ENCODE measurements around the gene DCC. TPM values are rescaled to one million over a fixed set of nuclear protein-coding genes. Genes with fewer than 3 reads are reported as not detected.
A peak's percentile ranks its signal among the peaks of the same experiment; 100 is the strongest.

DCC gene
- total and polyA plus RNA-seq, 2 of the 8 experiments (the other 6 are each of a cell fraction or from before 2014, with no cell fraction given) = 0.14 to 1.4 TPM

GRCh38 chr18:53417003-53417402 is 1077.0 kb downstream of the DCC start:
- no peak overlapping the region for H2BK15ac ChIP-seq (ENCODE audit: low read length)
- POLR2A ChIA-PET (ENCODE audit: partially characterized antibody) = no interaction called here
- no peak overlapping the region for H2BK5ac ChIP-seq (ENCODE audit: low read depth, low read length)
- no peak overlapping the region for H2BK12ac ChIP-seq (ENCODE audit: low read depth, low read length)
- no peak overlapping the region for H2AK5ac ChIP-seq (ENCODE audit: low read depth, low read length)
- no peak overlapping the region for H3K14ac ChIP-seq (ENCODE audit: insufficient read length)
- CTCF ChIA-PET (ENCODE audit: partially characterized antibody) = no interaction called here
- H3K23ac ChIP-seq (ENCODE audit: insufficient read length) = no peak overlapping the region
- H4K20me1 ChIP-seq (replicated peaks in 1 of 2; ENCODE audit: control insufficient read depth in 1 of 2, insufficient read depth in 2 of 2, low read length in 2 of 2) = no peaks in the 10 kb centered on the region
- H2AFZ ChIP-seq (ENCODE audit: low read length) = peak overlapping the region; percentile 74; the same call in 1 of the 2 replicates
- peaks cover 0 to 8% (median 3%) of the 10 kb centered on the region in 4 experiments; a peak in 5 of 7 replicates for H3K4me1 ChIP-seq (replicated peaks in 1 of 4; ENCODE audit: control insufficient read depth in 3 of 4, insufficient read depth in 4 of 4, low read length in 3 of 4)
- no peak overlapping the region; the same call in 1 of the 2 replicates for H3K18ac ChIP-seq (ENCODE audit: extremely low read depth, low read length)
- no peaks in the 10 kb centered on the region for H3K79me2 ChIP-seq (ENCODE audit: control insufficient read depth in 1 of 2, insufficient read depth in 2 of 2, low read length in 2 of 2)
- H4K8ac ChIP-seq (ENCODE audit: extremely low read depth, insufficient read depth, low read length) = no peak overlapping the region
- H3K79me1 ChIP-seq (ENCODE audit: low read depth, low read length) = no peaks in the 10 kb centered on the region
- H3K4me2 ChIP-seq (ENCODE audit: insufficient read depth in 1 of 2, low read depth in 2 of 2, low read length in 2 of 2) = peak overlapping the region; percentile 15 to 42; a peak in 3 of 4 replicates
- no peaks in the 10 kb centered on the region for H3K36me3 ChIP-seq (ENCODE audit: control insufficient read depth in 2 of 4, insufficient read depth in 4 of 4, low read length in 3 of 4)
- no peak overlapping the region for H3K27ac ChIP-seq (ENCODE audit: low read depth, low read length)
- no peak overlapping the region for H3K4me3 ChIP-seq (ENCODE audit: extremely low read depth in 1 of 4, insufficient read depth in 2 of 4, low read depth in 3 of 4, low read length in 4 of 4)
- no peak overlapping the region for H4K91ac ChIP-seq (replicated peaks; ENCODE audit: insufficient read length, low read length)
- no peak overlapping the region for H3K56ac ChIP-seq (replicated peaks; ENCODE audit: insufficient read length, low read depth, low read length)
- H2BK120ac ChIP-seq (replicated peaks; ENCODE audit: low read depth, low read length) = no peak overlapping the region
- no peak overlapping the region for H4K5ac ChIP-seq (ENCODE audit: insufficient read length, low read depth, low read length)
- H3K9me3 ChIP-seq (ENCODE audit: insufficient read depth in 2 of 2, low read depth in 1 of 2, low read length in 1 of 2) = no peaks in the 10 kb centered on the region
- no peak overlapping the region for H2BK20ac ChIP-seq (ENCODE audit: low read length)
- no peak overlapping the region for H3K4ac ChIP-seq (replicated peaks; ENCODE audit: insufficient read length, low read depth, low read length)
- WGBS, 2 experiments (ENCODE audit: extremely low coverage in 1 of 2, insufficient coverage in 1 of 2, insufficient read length in 1 of 2, insufficient replicate concordance in 2 of 2, low coverage in 1 of 2, low lambda C conversion rate in 2 of 2, missing lambda C conversion rate in 1 of 2) = 24% methylated on average over 4 of the region's 4 CpGs; no CpG with 5 or more reads in 1 of the 2 experiments
- no peak overlapping the region for H3K9ac ChIP-seq (replicated peaks in 1 of 4; ENCODE audit: extremely low read depth in 1 of 4, low read depth in 3 of 4, low read length in 3 of 4)
- H3K23me2 ChIP-seq (ENCODE audit: low read depth, low read length) = no peaks in the 10 kb centered on the region
- TF ChIP-seq NRF1 (IDR thresholded peaks at IDR 0.05; ENCODE audit: low read depth, low read length) (no peak), KDM1A (IDR thresholded peaks at IDR 0.05; ENCODE audit: borderline replicate concordance, low read length) (no peak), RAD21 (IDR thresholded peaks at IDR 0.05 in 1 of 2, conservative IDR thresholded peaks at IDR 0.05 in 1 of 2; ENCODE audit: low read depth in 2 of 2, low read length in 2 of 2) (no peak), SP1 (IDR thresholded peaks at IDR 0.05; ENCODE audit: low read depth, low read length) (no peak), E2F6 (IDR thresholded peaks at IDR 0.05) (no peak)
- no peak for DNase-seq (ENCODE audit: low read depth in 1 of 2, low spot score in 2 of 2)
- H3K27me3 ChIP-seq (replicated peaks in 1 of 4; ENCODE audit: control insufficient read depth in 3 of 4, extremely low read depth in 1 of 4, insufficient read depth in 3 of 4, low read length in 3 of 4) = no peaks in the 10 kb centered on the region
- FAIRE-seq = peak; percentile 71

Measured in H1 (cell line).